OCI-LY7 (cell line): ENCODE data around the gene GNL3L.

ENCODE experiments used
- CTCF ChIP-seq: fragments of 200-600 bp; sonication (generic); conservative IDR thresholded peaks from 2 replicates; pipeline ENCODE4 v1.5.1; 2014; ENCODE audit warnings: mild to moderate bottlenecking, antibody characterized with exemption, low read length, moderate library complexity, mixed read lengths
- EZH2phosphoT487 ChIP-seq: fragments of 200-600 bp; sonication (generic); IDR thresholded peaks from 2 replicates; pipeline ENCODE4 v1.6.1; 2018; ENCODE audit warnings: low read depth, borderline replicate concordance, mild to moderate bottlenecking, mixed run types, antibody characterized with exemption, low read length, moderate library complexity, mixed read lengths

- TF ChIP-seq CTCF: no peak
- no peak for TF ChIP-seq EZH2phosphoT487
Observed at GRCh38 chrX:54482839-54483593, 47.0 kb upstream of the GNL3L start.
